GM13976 (cell line): ENCODE measurements around the gene RASD1.

Experiments
- DNase-seq: peaks from one replicate; pipeline ENCODE4 v3.0.0; 2012; ENCODE audit warnings: low spot score
- CTCF ChIP-seq: IDR thresholded peaks from 2 replicates; pipeline ENCODE4 v1.5.1; 2012; ENCODE audit warnings: borderline replicate concordance, mild to moderate bottlenecking; ENCODE audit not compliant: insufficient read depth; ENCODE audit errors: extremely low read depth, missing control alignments, control extremely low read depth
- in situ Hi-C: fragments of 300-500 bp; cut with MboI; formaldehyde crosslinking; loops from one replicate; pipeline ENCODE4 v1.12.0; 2022; ENCODE audit warnings: low sequenced_read_pairs, mixed read lengths, inconsistent platforms; ENCODE audit not compliant: unreplicated experiment

Gene RASD1

GRCh38 chr17:17506181-17506741, 10.1 kb upstream of the RASD1 start:
- in situ Hi-C loops = loop anchor here (10.0 kb wide), 1 partner anchor 139 kb away; no protein-coding TSS in a partner anchor
- DNase-seq = no peak
- TF ChIP-seq CTCF = no peak

- TF ChIP-seq CTCF = no peak
- no peak for DNase-seq
- in situ Hi-C loops = loop anchor here (10.0 kb wide), 1 partner anchor 139 kb away; no protein-coding TSS in a partner anchor
Observed at GRCh38 chr17:17505610-17506171, 9.5 kb upstream of the RASD1 start.

- TF ChIP-seq CTCF = no peak
- no peak for DNase-seq
- in situ Hi-C loops = loop anchor here (10.0 kb wide), 1 partner anchor 140 kb away; no protein-coding TSS in a partner anchor
Observed at GRCh38 chr17:17505151-17505550, 9.0 kb upstream of the RASD1 start.

- in situ Hi-C loops = loop anchor here (10.0 kb wide), 1 partner anchor 140 kb away; no protein-coding TSS in a partner anchor
Observed at GRCh38 chr17:17504341-17505140, 8.3 kb upstream of the RASD1 start.

GRCh38 chr17:17503566-17504130, 7.5 kb upstream of the RASD1 start:
- in situ Hi-C loops = loop anchor here (10.0 kb wide), 1 partner anchor 141 kb away; no protein-coding TSS in a partner anchor
- no peak for DNase-seq
- no peak for TF ChIP-seq CTCF

More at GRCh38 chr17:17504341-17505140, 8.3 kb upstream of the RASD1 start:
- no peak for TF ChIP-seq CTCF
- DNase-seq = no peak
